H9 (cell line): ENCODE data around the gene DENND4A. TPM values are rescaled to one million over a fixed set of nuclear protein-coding genes. Genes with fewer than 3 reads are reported as not detected.
"Not testable (repeated sequence)": the region's sequence is repeated elsewhere in the genome, so short reads cannot be mapped to it uniquely, and the experiment has no call there.

ENCODE experiments used
- DNase-seq: peaks from one replicate; pipeline ENCODE4 v3.0.0-alpha.2; 2017
- H2AFZ ChIP-seq: one replicate; pipeline ENCODE4 v1.6.1; 2013; ENCODE audit warnings: mild to moderate bottlenecking, low read length, control low read depth, moderate library complexity
- H2AK5ac ChIP-seq: 2 replicates; pipeline ENCODE4 v1.6.1; 2013; ENCODE audit warnings: low read length, control low read depth, mixed read lengths; ENCODE audit not compliant: insufficient read length
- H2BK120ac ChIP-seq: one replicate; pipeline ENCODE4 v1.6.1; 2013; ENCODE audit warnings: low read depth, mild to moderate bottlenecking, low read length, control low read depth, inconsistent platforms; ENCODE audit not compliant: poor library complexity, severe bottlenecking
- H2BK12ac ChIP-seq: 2 replicates; pipeline ENCODE4 v1.6.1; 2013; ENCODE audit warnings: low read length, control low read depth, mixed read lengths, low read depth; ENCODE audit not compliant: insufficient read length
- H2BK15ac ChIP-seq: 2 replicates; pipeline ENCODE4 v1.6.1; 2013; ENCODE audit warnings: low read depth, low read length, control low read depth
- H2BK20ac ChIP-seq: one replicate; pipeline ENCODE4 v1.6.1; 2013; ENCODE audit warnings: low read depth, mild to moderate bottlenecking, low read length, control low read depth, inconsistent platforms; ENCODE audit not compliant: poor library complexity, severe bottlenecking
- H2BK5ac ChIP-seq: 2 replicates; pipeline ENCODE4 v1.6.1; 2013; ENCODE audit warnings: low read length, control low read depth, mixed read lengths; ENCODE audit not compliant: insufficient read length
- H3K14ac ChIP-seq: 2 replicates; pipeline ENCODE4 v1.6.1; 2013; ENCODE audit warnings: low read length, control low read depth; ENCODE audit not compliant: insufficient read depth
- H3K18ac ChIP-seq: 2 replicates; pipeline ENCODE4 v1.6.1; 2013; ENCODE audit warnings: low read depth, mild to moderate bottlenecking, mixed read lengths, low read length, control low read depth; ENCODE audit not compliant: insufficient read length
- H3K23ac ChIP-seq: 2 replicates; pipeline ENCODE4 v1.6.1; 2013; ENCODE audit warnings: low read length, control low read depth, mixed read lengths, low read depth; ENCODE audit not compliant: insufficient read length
- H3K23me2 ChIP-seq: 2 replicates; pipeline ENCODE4 v1.6.1; 2013; ENCODE audit warnings: low read depth, mild to moderate bottlenecking, mixed read lengths, low read length, control low read depth; ENCODE audit not compliant: insufficient read length, poor library complexity, severe bottlenecking
- H3K27ac ChIP-seq: 2 replicates; pipeline ENCODE4 v1.5.1; 2013; ENCODE audit warnings: low read length, control low read depth, mixed read lengths, low read depth; ENCODE audit not compliant: insufficient read length
- H3K27me3 ChIP-seq: 2 replicates; pipeline ENCODE4 v1.6.1; 2013; ENCODE audit warnings: low read length, control low read depth, inconsistent platforms; ENCODE audit not compliant: insufficient read depth
- H3K4ac ChIP-seq: 2 replicates; pipeline ENCODE4 v1.6.1; 2013; ENCODE audit warnings: low read depth, mild to moderate bottlenecking, control low read depth, inconsistent platforms, low read length, moderate library complexity
- H3K4me1 ChIP-seq: 2 replicates; pipeline ENCODE4 v1.6.1; 2013; ENCODE audit warnings: low read length, control low read depth, inconsistent platforms; ENCODE audit not compliant: insufficient read depth
- H3K4me2 ChIP-seq: 2 replicates; pipeline ENCODE4 v1.6.1; 2013; ENCODE audit warnings: low read length, control low read depth, mixed read lengths; ENCODE audit not compliant: insufficient read length, insufficient read depth
- H3K56ac ChIP-seq: 2 replicates; pipeline ENCODE4 v1.6.1; 2013; ENCODE audit warnings: low read depth, mild to moderate bottlenecking, mixed read lengths, low read length, control low read depth; ENCODE audit not compliant: insufficient read length
- H3K79me1 ChIP-seq: 2 replicates; pipeline ENCODE4 v1.6.1; 2013; ENCODE audit warnings: low read depth, mild to moderate bottlenecking, moderate library complexity, low read length, control low read depth, inconsistent platforms; ENCODE audit not compliant: insufficient read depth, poor library complexity, severe bottlenecking
- H3K79me2 ChIP-seq: 2 replicates; pipeline ENCODE4 v1.6.1; 2013; ENCODE audit warnings: low read length, control low read depth, inconsistent platforms; ENCODE audit not compliant: insufficient read depth
- H3K9ac ChIP-seq: 2 replicates; pipeline ENCODE4 v1.6.1; 2013; ENCODE audit warnings: low read length, control low read depth, mixed read lengths; ENCODE audit not compliant: insufficient read length; ENCODE audit errors: extremely low read depth
- H3K9me3 ChIP-seq: one replicate; pipeline ENCODE4 v1.6.1; 2013; ENCODE audit warnings: low read depth, low read length, inconsistent platforms; ENCODE audit not compliant: control insufficient read depth
- H3T11ph ChIP-seq: one replicate; pipeline ENCODE4 v1.6.1; 2013; ENCODE audit warnings: mild to moderate bottlenecking, low read length, control low read depth, inconsistent platforms
- H4K20me1 ChIP-seq: one replicate; pipeline ENCODE4 v1.6.1; 2013; ENCODE audit not compliant: control insufficient read depth, insufficient read length, insufficient read depth
- H4K5ac ChIP-seq: 2 replicates; pipeline ENCODE4 v1.6.1; 2013; ENCODE audit warnings: low read depth, mild to moderate bottlenecking, mixed read lengths, low read length, control low read depth; ENCODE audit not compliant: insufficient read length
- H4K8ac ChIP-seq: replicated peaks from 2 replicates; pipeline ENCODE4 v1.6.1; 2013; ENCODE audit warnings: low read length, control low read depth, mixed read lengths, low read depth; ENCODE audit not compliant: insufficient read length
- H4K91ac ChIP-seq: 2 replicates; pipeline ENCODE4 v1.6.1; 2013; ENCODE audit warnings: low read depth, mild to moderate bottlenecking, moderate library complexity, mixed read lengths, low read length, control low read depth; ENCODE audit not compliant: insufficient read length
- H3K27ac Mint-ChIP-seq, 3 experiments: 2 replicates in 2 of 3; 3 replicates in 1 of 3; pipeline ENCODE4 v1.8.0; 2020 to 2021; ENCODE audit warnings: mixed read lengths in 3 of 3, mild to moderate bottlenecking in 1 of 3, moderate library complexity in 1 of 3
- H3K27me3 Mint-ChIP-seq: 2 replicates; pipeline ENCODE4 v1.8.0; 2021; ENCODE audit warnings: low read depth, mild to moderate bottlenecking, moderate library complexity, mixed read lengths
- H3K36me3 Mint-ChIP-seq, 3 experiments: 2 replicates in 2 of 3; 3 replicates in 1 of 3; pipeline ENCODE4 v1.8.0; 2020 to 2021; ENCODE audit warnings: low read depth in 3 of 3, mixed read lengths in 3 of 3; ENCODE audit not compliant: insufficient read depth in 1 of 3
- H3K4me1 Mint-ChIP-seq, 2 experiments: 2 replicates each; pipeline ENCODE4 v1.8.0; 2020; ENCODE audit warnings: mixed read lengths in 2 of 2
- H3K4me3 Mint-ChIP-seq, 2 experiments: 2 replicates in 1 of 2; 3 replicates in 1 of 2; pipeline ENCODE4 v1.8.0; 2020 to 2021; ENCODE audit warnings: mild to moderate bottlenecking in 2 of 2, mixed read lengths in 2 of 2, moderate library complexity in 1 of 2
- H3K9me3 Mint-ChIP-seq, 2 experiments: 2 replicates in 1 of 2; 3 replicates in 1 of 2; pipeline ENCODE4 v1.8.0; 2020; ENCODE audit warnings: mild to moderate bottlenecking in 2 of 2, mixed read lengths in 2 of 2, moderate library complexity in 1 of 2
- CTCF ChIP-seq: fragments of 200-600 bp; sonication (generic); conservative IDR thresholded peaks from 3 replicates; pipeline ENCODE4 v1.8.0; 2021; ENCODE audit warnings: antibody characterized with exemption, mild to moderate bottlenecking
- WGBS: extraction: QIAGEN DNeasy Blood & Tissue Kit; methylation state at CpG from one replicate; pipeline ENCODE4 v1.1.7; 2013; ENCODE audit warnings: missing lambda C conversion rate, low lambda C conversion rate, mixed read lengths; ENCODE audit not compliant: insufficient read length; ENCODE audit errors: extremely low coverage; 5-methylcytosine and 5-hydroxymethylcytosine counted together
- total RNA-seq: library from RNA; stranded (reverse); gene quantifications from 2 replicates; pipeline ENCODE4 v1.2.1, GENCODE V29; 2021

The DENND4A gene
- total RNA-seq, 1 experiment from 2014 or later = 4.7 TPM

- no peak overlapping the region for H3K18ac ChIP-seq
- TF ChIP-seq CTCF = no peak
- Mint-ChIP-seq H3K36me3 (peaks cover 0 to 1% (median 0%) of the 10 kb centered on the region in 3 experiments; a peak in 1 of 7 replicates), H3K27me3 (no peaks in the 10 kb centered on the region; the same call in none of the 2 replicates), H3K9me3 (no peaks in the 10 kb centered on the region), H3K27ac (peak overlapping the region in 2 of 3 experiments; percentile 34 to 68; a peak in 3 of 7 replicates), H3K4me3 (peak overlapping the region in 1 of 2 experiments; percentile 4; a peak in 2 of 5 replicates), H3K4me1 (peaks cover 10 to 13% of the 10 kb centered on the region in 2 experiments)
- H3K23ac ChIP-seq = no peak overlapping the region
- H3K9ac ChIP-seq = no peak overlapping the region
- H4K20me1 ChIP-seq = no peaks in the 10 kb centered on the region
- H3K4me2 ChIP-seq = no peak overlapping the region
- peaks cover 6% of the 10 kb centered on the region; the same call in 1 of the 2 replicates for H3K4me1 ChIP-seq
- no peak overlapping the region for H2BK120ac ChIP-seq
- no peak overlapping the region for H2AFZ ChIP-seq
- no peak overlapping the region for H3T11ph ChIP-seq
- no peak overlapping the region for H2AK5ac ChIP-seq
- H4K8ac ChIP-seq = no peak overlapping the region
- H2BK20ac ChIP-seq = no peak overlapping the region
- H3K9me3 ChIP-seq = no peaks in the 10 kb centered on the region
- no peaks in the 10 kb centered on the region for H3K79me2 ChIP-seq
- H3K27me3 ChIP-seq = no peaks in the 10 kb centered on the region
- H3K23me2 ChIP-seq = no peaks in the 10 kb centered on the region
- no peak overlapping the region for H3K56ac ChIP-seq
- no peak overlapping the region for H4K91ac ChIP-seq
- WGBS = no CpG with 5 or more reads among the region's 5 CpGs
- H4K5ac ChIP-seq = no peak overlapping the region
- DNase-seq = no peak
- H2BK15ac ChIP-seq = no peak overlapping the region
- H3K27ac ChIP-seq = no peak overlapping the region
- no peaks in the 10 kb centered on the region for H3K79me1 ChIP-seq
- H3K14ac ChIP-seq = no peak overlapping the region
- no peak overlapping the region for H2BK12ac ChIP-seq
- no peak overlapping the region for H2BK5ac ChIP-seq
- H3K4ac ChIP-seq = no peak overlapping the region
Observed at GRCh38 chr15:65618560-65619109, 173.5 kb downstream of the DENND4A start.

- not testable (repeated sequence) for H3K79me2 ChIP-seq, H3K23me2 ChIP-seq, H2BK5ac ChIP-seq, H2BK20ac ChIP-seq, H3K27me3 ChIP-seq, H3K18ac ChIP-seq, H4K5ac ChIP-seq, H3K4me1 ChIP-seq, H3K27ac ChIP-seq, DNase-seq, H2BK12ac ChIP-seq, H3K14ac ChIP-seq, H3K4me3 Mint-ChIP-seq, H3K79me1 ChIP-seq, H2AK5ac ChIP-seq, H2AFZ ChIP-seq, H4K91ac ChIP-seq, H3K9ac ChIP-seq, H4K8ac ChIP-seq, H3K36me3 Mint-ChIP-seq, H3K9me3 Mint-ChIP-seq, H4K20me1 ChIP-seq, H3T11ph ChIP-seq, H3K4ac ChIP-seq, H3K56ac ChIP-seq, H2BK15ac ChIP-seq, H3K9me3 ChIP-seq, H3K4me2 ChIP-seq, H3K27ac Mint-ChIP-seq, H3K27me3 Mint-ChIP-seq, H2BK120ac ChIP-seq, H3K23ac ChIP-seq
- WGBS = no CpG with 5 or more reads among the region's 1 CpG
- H3K4me1 Mint-ChIP-seq = peaks cover 21 to 23% of the 10 kb centered on the region in 2 experiments
Observed at GRCh38 chr15:65615887-65616286, 176.2 kb downstream of the DENND4A start.
